Testis (tissue), 3 donors: ENCODE data around the gene RHPN2. TPM values are rescaled to one million over a fixed set of nuclear protein-coding genes. Genes with fewer than 3 reads are reported as not detected.

Experiments used
- DNase-seq: peaks from one replicate; pipeline ENCODE4 v3.0.0-alpha.2; 2019
- H3K27ac ChIP-seq, 2 donors: fragments of 200-600 bp; sonication (generic); one replicate each; pipeline ENCODE4 v1.5.1; 2019
- H3K27me3 ChIP-seq: fragments of 200-600 bp; sonication (generic); one replicate; pipeline ENCODE4 v1.5.1; 2019
- H3K36me3 ChIP-seq: fragments of 200-600 bp; sonication (generic); one replicate; pipeline ENCODE4 v1.5.1; 2017; ENCODE audit warnings: low read depth; ENCODE audit errors: missing control alignments
- H3K4me1 ChIP-seq: fragments of 200-600 bp; sonication (generic); one replicate; pipeline ENCODE4 v1.5.1; 2019
- H3K4me3 ChIP-seq, 2 donors: fragments of 200-600 bp; sonication (generic); one replicate each; pipeline ENCODE4 v1.5.1; 2017 to 2019
- H3K9me3 ChIP-seq: fragments of 200-600 bp; sonication (generic); one replicate; pipeline ENCODE4 v1.5.1; 2017
- CTCF ChIP-seq, 3 experiments: fragments of 450-650 bp in 2 of 3; fragments of 200-600 bp in 1 of 3; sonication (generic) in 1 of 3; IDR thresholded peaks; one replicate each; pipeline ENCODE4 v1.5.1; 2016 to 2019; ENCODE audit warnings: antibody characterized with exemption in 3 of 3, mild to moderate bottlenecking in 2 of 3, moderate library complexity in 1 of 3
- POLR2A ChIP-seq: fragments of 450-650 bp; IDR thresholded peaks from one replicate; pipeline ENCODE4 v1.6.1; 2017; ENCODE audit warnings: antibody characterized with exemption, mild to moderate bottlenecking, moderate library complexity
- WGBS, 2 donors: methylation state at CpG; one replicate each; pipeline ENCODE4 v1.1.5; 2018; 5-methylcytosine and 5-hydroxymethylcytosine counted together
- intact Hi-C: fragments of 100-400 bp; cut with DNase I; formaldehyde crosslinking; loops from one replicate; pipeline ENCODE4 v1.15.1; 2023; ENCODE audit warnings: low total_unique reads
- polyA plus RNA-seq: library from polyadenylated mRNA; stranded (reverse); fragments of 350-450 nt; fragmentation: Illumina TruSeq; extraction: RNeasy Lipid Tissue Mini Kit (QIAGEN cat#74804); gene quantifications from one replicate; pipeline ENCODE4 v1.2.3, GENCODE V29; 2014; ENCODE audit warnings: low read depth, low replicate concordance; ENCODE audit not compliant: insufficient read depth
- small RNA-seq, 2 donors: library from RNA; depleted of rRNA; stranded (forward); fragments of <200 nt; gene quantifications; one replicate each; pipeline ENCODE3, GENCODE V24; 2016
- total RNA-seq, 2 donors: library from RNA; depleted of rRNA; stranded (reverse); fragments of >200 nt; gene quantifications; one replicate each; pipeline ENCODE4 v1.2.3, GENCODE V29; 2016

The RHPN2 gene
- total and polyA plus RNA-seq, 3 donors from 2014 or later = 3.5 to 8.1 (median 4.0) TPM

- 93 to 97% methylated on average over 7 to 8 of the region's 8 CpGs for WGBS, 2 donors
- Histone ChIP-seq H3K9me3 (no peaks in the 10 kb centered on the region), H3K4me1 (no peaks in the 10 kb centered on the region), H3K27me3 (no peaks in the 10 kb centered on the region), H3K4me3 (no peak overlapping the region), H3K27ac (no peak overlapping the region), H3K36me3 (no peaks in the 10 kb centered on the region)
- no peak for DNase-seq
- intact Hi-C loops = no loop called here
- TF ChIP-seq POLR2A (no peak), CTCF (IDR thresholded peaks at IDR 0.05) (no peak)
Measured at GRCh38 chr19:32930567-32930966, 134.1 kb downstream of the RHPN2 start.

- Histone ChIP-seq H3K27ac (no peak overlapping the region), H3K27me3 (no peaks in the 10 kb centered on the region), H3K4me1 (no peaks in the 10 kb centered on the region), H3K4me3 (no peak overlapping the region), H3K36me3 (no peaks in the 10 kb centered on the region), H3K9me3 (no peaks in the 10 kb centered on the region)
- DNase-seq = no peak
- no peak for TF ChIP-seq CTCF (IDR thresholded peaks at IDR 0.05)
- no peak for TF ChIP-seq POLR2A
- 97% methylated on average over 2 of the region's 2 CpGs for WGBS, 2 donors
- intact Hi-C loops = no loop called here
Measured at GRCh38 chr19:32928806-32929205, 135.9 kb downstream of the RHPN2 start.

Small RNA genes within 50 kb of the gene (small RNA-seq; reads per million reads assigned to genes)
- gene AC008521.1 = 0 reads per million in 2 donors
- gene AC008521.2 = 0 to 0.09 reads per million in 2 donors

Other genes with a start within 250 kb of the RHPN2 start
- gene SLC7A9, start 195.1 kb downstream of the RHPN2 start, total RNA-seq = 1 to 10 TPM in 1 of 2 donors, under 1 TPM in 1; 0.79 to 1.6 TPM
- gene SLC7A9, start 195.1 kb downstream of the RHPN2 start, polyA plus RNA-seq = 1.2 TPM
- gene CEP89, start 92.9 kb downstream of the RHPN2 start, total RNA-seq = 10 to 100 TPM; 16.7 to 17.2 TPM
- gene CEP89, start 92.9 kb downstream of the RHPN2 start, polyA plus RNA-seq = 14.0 TPM
- 10 to 100 TPM in 1 of 2 donors, 1 to 10 TPM in 1; 5.5 to 11.8 TPM for gene FAAP24, start 92.6 kb downstream of the RHPN2 start, total RNA-seq
- gene FAAP24, start 92.6 kb downstream of the RHPN2 start, polyA plus RNA-seq = 15.8 TPM
- 10 to 100 TPM; 13.1 to 14.2 TPM for gene GPATCH1, start 16.3 kb upstream of the RHPN2 start, total RNA-seq
- 12.0 TPM for gene GPATCH1, start 16.3 kb upstream of the RHPN2 start, polyA plus RNA-seq
- 1 to 10 TPM; 5.0 to 8.9 TPM for gene WDR88, start 67.2 kb upstream of the RHPN2 start, total RNA-seq
- 15.3 TPM for gene WDR88, start 67.2 kb upstream of the RHPN2 start, polyA plus RNA-seq
- gene LRP3, start 129.4 kb upstream of the RHPN2 start, total RNA-seq = 10 to 100 TPM; 29.3 to 50.9 TPM
- 21.8 TPM for gene LRP3, start 129.4 kb upstream of the RHPN2 start, polyA plus RNA-seq
- 1 to 10 TPM; 3.0 to 5.8 TPM for gene SLC7A10, start 161.0 kb upstream of the RHPN2 start, total RNA-seq
- 2.1 TPM for gene SLC7A10, start 161.0 kb upstream of the RHPN2 start, polyA plus RNA-seq
- gene CEBPA, start 237.6 kb upstream of the RHPN2 start, total RNA-seq = 1 to 10 TPM; 3.5 to 5.0 TPM
- 4.7 TPM for gene CEBPA, start 237.6 kb upstream of the RHPN2 start, polyA plus RNA-seq